ENCODE data around the gene PCYOX1L. TPM values are rescaled to one million over a fixed set of nuclear protein-coding genes. Genes with fewer than 3 reads are reported as not detected.

Gene PCYOX1L
- total RNA-seq, 1 experiment from 2014 or later: 15.9 TPM

DNA sequence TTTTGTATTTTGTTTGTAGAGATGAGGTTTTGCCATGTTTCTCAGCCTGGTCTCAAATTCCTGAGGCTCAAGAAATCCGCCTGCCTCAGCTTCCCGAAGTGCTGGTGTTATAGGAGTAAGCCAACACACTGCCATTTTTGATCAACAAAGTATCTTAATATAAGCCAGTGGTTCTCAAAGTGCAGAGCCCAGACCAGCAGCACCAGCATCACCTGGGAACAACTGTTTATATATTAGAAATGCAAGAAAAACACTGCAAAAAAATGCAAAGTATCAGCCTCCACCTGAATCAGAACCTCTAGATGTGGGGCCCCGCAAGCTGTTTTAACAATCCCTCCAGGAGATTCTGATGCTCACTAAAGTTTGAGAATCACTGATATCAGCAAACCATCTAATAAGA, 15.1 kb downstream of the PCYOX1L start:
- POLR2A ChIA-PET: no interaction called here
- H3K36me3 ChIP-seq (ENCODE audit: control insufficient read depth in 1 of 2, insufficient read depth in 2 of 2, low read length in 2 of 2): no peaks in the 10 kb centered on the region
- no peaks in the 10 kb centered on the region for H4K20me1 ChIP-seq (ENCODE audit: insufficient read depth)
- H3K9me2 ChIP-seq (ENCODE audit: insufficient read depth): no peaks in the 10 kb centered on the region
- RAD21 ChIA-PET (ENCODE audit: low non-redundant PET in 1 of 2, low total read pairs in 2 of 2, uncharacterized antibody in 2 of 2, unreplicated experiment in 2 of 2): no interaction called here
- CTCF ChIA-PET: interaction anchor here (0.8 to 3.7 kb wide), 6 partner anchors 8 to 192 kb away, joined by 4 to 22 read pairs (median 6); partner anchors contain the start of gene PCYOX1L
- intact Hi-C loops (cut with micrococcal nuclease): no loop called here
- peaks cover under 1% of the 10 kb centered on the region in 2 experiments; a peak in 2 of 4 replicates for H3K4me1 ChIP-seq (ENCODE audit: control insufficient read depth in 1 of 2, insufficient read depth in 2 of 2, low read length in 2 of 2)
- TF ChIP-seq, protein P1, sequence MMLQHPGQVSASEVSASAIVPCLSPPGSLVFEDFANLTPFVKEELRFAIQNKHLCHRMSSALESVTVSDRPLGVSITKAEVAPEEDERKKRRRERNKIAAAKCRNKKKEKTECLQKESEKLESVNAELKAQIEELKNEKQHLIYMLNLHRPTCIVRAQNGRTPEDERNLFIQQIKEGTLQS (IDR thresholded peaks at IDR 0.05): no peak
- no peak for TF ChIP-seq CBX3 (IDR thresholded peaks at IDR 0.05; ENCODE audit: low read depth)
- no peak for TF ChIP-seq TCF7L2 (IDR thresholded peaks at IDR 0.05; ENCODE audit: borderline replicate concordance, extremely low read depth, insufficient read depth, insufficient read length)
- TF ChIP-seq, protein P2, sequence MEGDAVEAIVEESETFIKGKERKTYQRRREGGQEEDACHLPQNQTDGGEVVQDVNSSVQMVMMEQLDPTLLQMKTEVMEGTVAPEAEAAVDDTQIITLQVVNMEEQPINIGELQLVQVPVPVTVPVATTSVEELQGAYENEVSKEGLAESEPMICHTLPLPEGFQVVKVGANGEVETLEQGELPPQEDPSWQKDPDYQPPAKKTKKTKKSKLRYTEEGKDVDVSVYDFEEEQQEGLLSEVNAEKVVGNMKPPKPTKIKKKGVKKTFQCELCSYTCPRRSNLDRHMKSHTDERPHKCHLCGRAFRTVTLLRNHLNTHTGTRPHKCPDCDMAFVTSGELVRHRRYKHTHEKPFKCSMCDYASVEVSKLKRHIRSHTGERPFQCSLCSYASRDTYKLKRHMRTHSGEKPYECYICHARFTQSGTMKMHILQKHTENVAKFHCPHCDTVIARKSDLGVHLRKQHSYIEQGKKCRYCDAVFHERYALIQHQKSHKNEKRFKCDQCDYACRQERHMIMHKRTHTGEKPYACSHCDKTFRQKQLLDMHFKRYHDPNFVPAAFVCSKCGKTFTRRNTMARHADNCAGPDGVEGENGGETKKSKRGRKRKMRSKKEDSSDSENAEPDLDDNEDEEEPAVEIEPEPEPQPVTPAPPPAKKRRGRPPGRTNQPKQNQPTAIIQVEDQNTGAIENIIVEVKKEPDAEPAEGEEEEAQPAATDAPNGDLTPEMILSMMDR (IDR thresholded peaks at IDR 0.05 in 2 of 3, conservative IDR thresholded peaks at IDR 0.05 in 1 of 3; ENCODE audit: borderline replicate concordance in 1 of 3, insufficient read depth in 1 of 3, low read depth in 2 of 3, low read length in 2 of 3): no peak
- no peak for TF ChIP-seq RAD21 (IDR thresholded peaks at IDR 0.05; ENCODE audit: low read depth)
- no peak for TF ChIP-seq EZH2 (IDR thresholded peaks at IDR 0.05)
- TF ChIP-seq SP1 (IDR thresholded peaks at IDR 0.05; ENCODE audit: low read depth): no peak
- no peak for TF ChIP-seq EGR1 (IDR thresholded peaks at IDR 0.05; ENCODE audit: low read depth)
- no peak for TF ChIP-seq SIN3A (IDR thresholded peaks at IDR 0.05; ENCODE audit: low read depth)
- no peak for TF ChIP-seq EZH2phosphoT487 (IDR thresholded peaks at IDR 0.05; ENCODE audit: borderline replicate concordance)
- TF ChIP-seq MAX (IDR thresholded peaks at IDR 0.05): no peak
- TF ChIP-seq CEBPB (IDR thresholded peaks at IDR 0.05; ENCODE audit: low read depth): no peak
- TF ChIP-seq, protein P3, sequence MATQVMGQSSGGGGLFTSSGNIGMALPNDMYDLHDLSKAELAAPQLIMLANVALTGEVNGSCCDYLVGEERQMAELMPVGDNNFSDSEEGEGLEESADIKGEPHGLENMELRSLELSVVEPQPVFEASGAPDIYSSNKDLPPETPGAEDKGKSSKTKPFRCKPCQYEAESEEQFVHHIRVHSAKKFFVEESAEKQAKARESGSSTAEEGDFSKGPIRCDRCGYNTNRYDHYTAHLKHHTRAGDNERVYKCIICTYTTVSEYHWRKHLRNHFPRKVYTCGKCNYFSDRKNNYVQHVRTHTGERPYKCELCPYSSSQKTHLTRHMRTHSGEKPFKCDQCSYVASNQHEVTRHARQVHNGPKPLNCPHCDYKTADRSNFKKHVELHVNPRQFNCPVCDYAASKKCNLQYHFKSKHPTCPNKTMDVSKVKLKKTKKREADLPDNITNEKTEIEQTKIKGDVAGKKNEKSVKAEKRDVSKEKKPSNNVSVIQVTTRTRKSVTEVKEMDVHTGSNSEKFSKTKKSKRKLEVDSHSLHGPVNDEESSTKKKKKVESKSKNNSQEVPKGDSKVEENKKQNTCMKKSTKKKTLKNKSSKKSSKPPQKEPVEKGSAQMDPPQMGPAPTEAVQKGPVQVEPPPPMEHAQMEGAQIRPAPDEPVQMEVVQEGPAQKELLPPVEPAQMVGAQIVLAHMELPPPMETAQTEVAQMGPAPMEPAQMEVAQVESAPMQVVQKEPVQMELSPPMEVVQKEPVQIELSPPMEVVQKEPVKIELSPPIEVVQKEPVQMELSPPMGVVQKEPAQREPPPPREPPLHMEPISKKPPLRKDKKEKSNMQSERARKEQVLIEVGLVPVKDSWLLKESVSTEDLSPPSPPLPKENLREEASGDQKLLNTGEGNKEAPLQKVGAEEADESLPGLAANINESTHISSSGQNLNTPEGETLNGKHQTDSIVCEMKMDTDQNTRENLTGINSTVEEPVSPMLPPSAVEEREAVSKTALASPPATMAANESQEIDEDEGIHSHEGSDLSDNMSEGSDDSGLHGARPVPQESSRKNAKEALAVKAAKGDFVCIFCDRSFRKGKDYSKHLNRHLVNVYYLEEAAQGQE (IDR thresholded peaks at IDR 0.05; ENCODE audit: low read depth): no peak
- no peak for TF ChIP-seq ZNF274 (IDR thresholded peaks at IDR 0.05; ENCODE audit: low read depth, low read length)
- TF ChIP-seq YY1 (IDR thresholded peaks at IDR 0.05; ENCODE audit: extremely low read depth, insufficient replicate concordance, low read depth, low read length): no peak
- no peak for TF ChIP-seq ZFX (IDR thresholded peaks at IDR 0.05)
- TF ChIP-seq JUND (IDR thresholded peaks at IDR 0.05): no peak
- no peak for TF ChIP-seq POLR2AphosphoS5 (IDR thresholded peaks at IDR 0.05; ENCODE audit: low read depth, low read length)
- DNase-seq (ENCODE audit: low read depth, low spot score) (no peak), ATAC-seq (no peak)
- H3K9me3 ChIP-seq (ENCODE audit: control insufficient read depth in 1 of 2, insufficient read depth in 1 of 2, low read depth in 1 of 2, low read length in 2 of 2): no peaks in the 10 kb centered on the region
- H3K27me3 ChIP-seq (ENCODE audit: insufficient read depth, low read length): no peaks in the 10 kb centered on the region
- no peak overlapping the region for H3K4me2 ChIP-seq (ENCODE audit: low read length)
- H3K79me2 ChIP-seq (ENCODE audit: insufficient read depth, low read length): no peaks in the 10 kb centered on the region
- no peak overlapping the region for H3K9ac ChIP-seq (ENCODE audit: low read length)
- no peak overlapping the region for H2AFZ ChIP-seq (ENCODE audit: low read depth, low read length, poor library complexity, severe bottlenecking)
- no peak overlapping the region for H3K27ac ChIP-seq (ENCODE audit: low read depth, low read length)
- no peak overlapping the region for H3K4me3 ChIP-seq (replicated peaks in 1 of 2; ENCODE audit: low read depth in 1 of 2, low read length in 2 of 2)
- no TSS peak for BruUV-seq (replicated peaks)
